Activated naive CD8-positive, alpha-beta T cell treated with anti-CD3 and anti-CD28 coated beads, Interleukin-2, amount 50 U/mL, for 16 hours (primary cell): ENCODE measurements around the gene RAI14.
"Not testable (repeated sequence)": the region's sequence is repeated elsewhere in the genome, so short reads cannot be mapped to it uniquely, and the experiment has no call there.

Source experiments
- DNase-seq: peaks from one replicate; pipeline ENCODE4 v3.0.0-alpha.2; 2020; ENCODE audit warnings: low read depth, low spot score

The RAI14 gene

DNA sequence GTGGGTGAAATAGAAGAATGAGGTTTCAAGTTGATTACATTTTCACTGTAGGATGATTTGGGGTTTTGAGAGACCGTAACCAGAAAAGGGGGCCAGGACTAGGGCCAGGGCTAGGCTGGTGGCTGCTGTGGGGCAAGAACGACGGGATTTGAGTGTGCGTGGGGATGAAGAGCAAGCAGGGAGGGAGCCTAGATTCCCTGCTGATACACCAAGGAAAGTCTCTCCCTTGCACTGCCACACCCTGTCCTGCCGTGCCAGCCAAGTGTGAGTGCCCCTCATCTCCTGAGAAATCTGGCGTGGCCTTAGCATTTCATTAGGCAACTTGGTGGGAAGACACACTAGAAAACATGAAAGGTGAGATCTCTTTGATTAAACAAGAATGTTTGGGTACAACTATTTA is 42.6 kb downstream of the RAI14 start:
- no peak for DNase-seq

DNA sequence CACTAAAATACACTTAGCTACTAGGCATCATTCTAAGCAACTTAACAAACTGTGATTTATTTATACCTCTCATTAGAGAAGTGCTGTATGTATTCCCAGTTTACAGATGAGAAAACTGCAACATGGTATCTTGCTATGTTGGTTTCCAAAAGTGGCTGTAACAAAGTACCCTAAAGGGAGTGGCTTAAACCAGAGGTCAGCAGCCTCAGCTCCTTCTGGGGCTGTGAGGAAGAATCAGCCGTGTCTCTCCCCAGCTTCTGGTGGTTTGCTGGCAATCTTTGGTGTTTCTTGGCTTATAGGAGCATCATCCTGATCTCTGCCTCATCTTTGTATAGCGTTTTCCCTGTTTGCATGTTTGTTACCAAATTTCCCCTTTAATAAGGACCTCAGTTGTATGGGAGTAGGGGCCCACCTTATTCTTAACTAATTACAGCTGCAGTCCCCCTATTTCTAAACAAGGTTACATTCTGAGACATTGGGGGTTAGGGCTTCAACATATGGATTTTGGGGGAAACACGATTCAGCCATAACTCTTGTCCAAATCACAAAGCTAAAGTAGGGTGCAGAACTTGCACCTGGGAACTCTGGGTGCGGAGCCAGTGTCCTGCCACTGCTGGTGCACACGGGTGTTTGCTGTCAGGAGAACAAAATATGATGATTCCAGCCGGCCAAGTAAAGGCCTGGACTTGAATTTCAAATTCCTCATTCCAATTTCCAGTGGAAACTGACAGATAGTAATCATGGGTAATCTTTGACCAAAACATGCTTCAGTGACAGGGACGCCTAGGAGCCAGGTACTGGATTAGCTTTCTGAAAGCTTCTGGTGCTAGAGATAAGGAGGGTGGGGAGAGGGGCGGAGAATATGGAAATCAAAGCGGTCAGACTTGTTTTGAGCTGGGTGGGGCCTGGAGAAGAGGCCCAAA is 43.3 kb downstream of the RAI14 start:
- no peak for DNase-seq

DNA sequence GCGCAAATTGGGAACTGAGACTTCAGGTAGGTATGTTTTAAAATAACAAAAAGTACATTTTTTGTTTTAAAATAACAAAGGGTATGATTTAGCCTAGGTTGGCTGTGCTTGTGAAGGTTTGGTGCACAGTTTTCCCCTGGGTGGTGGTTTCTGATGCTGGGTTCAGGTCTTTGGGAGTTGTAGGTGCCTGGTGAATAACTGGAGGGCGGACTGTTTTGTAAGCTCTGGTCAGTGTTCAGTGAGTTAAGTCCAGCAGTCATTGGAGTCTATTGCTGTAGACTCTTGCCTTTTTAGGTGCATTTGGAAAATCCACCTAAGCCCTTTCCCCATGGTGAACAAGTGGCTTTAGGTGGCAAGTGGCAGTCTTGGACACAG is 43.9 kb downstream of the RAI14 start:
- no peak for DNase-seq

DNA sequence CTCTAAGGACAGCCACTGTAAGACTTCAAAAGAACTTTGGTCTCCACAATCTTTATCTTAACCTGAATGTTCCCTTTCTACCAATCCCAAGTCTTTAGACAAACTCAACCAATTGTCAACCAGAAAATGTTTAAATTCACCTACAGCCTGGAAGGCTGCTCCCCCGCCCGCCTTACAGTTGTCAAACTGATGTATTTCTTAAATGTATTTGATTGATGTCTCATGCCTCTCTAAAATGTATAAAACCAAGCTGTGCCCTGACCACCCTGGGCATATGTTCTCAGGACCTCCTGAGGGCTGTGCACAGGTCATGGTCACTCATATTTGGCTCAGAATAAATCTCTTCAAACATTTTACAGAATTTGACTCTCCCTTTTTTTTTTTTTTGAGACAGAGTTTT is 45.3 kb downstream of the RAI14 start:
- DNase-seq, result not testable (repeated sequence)

DNA sequence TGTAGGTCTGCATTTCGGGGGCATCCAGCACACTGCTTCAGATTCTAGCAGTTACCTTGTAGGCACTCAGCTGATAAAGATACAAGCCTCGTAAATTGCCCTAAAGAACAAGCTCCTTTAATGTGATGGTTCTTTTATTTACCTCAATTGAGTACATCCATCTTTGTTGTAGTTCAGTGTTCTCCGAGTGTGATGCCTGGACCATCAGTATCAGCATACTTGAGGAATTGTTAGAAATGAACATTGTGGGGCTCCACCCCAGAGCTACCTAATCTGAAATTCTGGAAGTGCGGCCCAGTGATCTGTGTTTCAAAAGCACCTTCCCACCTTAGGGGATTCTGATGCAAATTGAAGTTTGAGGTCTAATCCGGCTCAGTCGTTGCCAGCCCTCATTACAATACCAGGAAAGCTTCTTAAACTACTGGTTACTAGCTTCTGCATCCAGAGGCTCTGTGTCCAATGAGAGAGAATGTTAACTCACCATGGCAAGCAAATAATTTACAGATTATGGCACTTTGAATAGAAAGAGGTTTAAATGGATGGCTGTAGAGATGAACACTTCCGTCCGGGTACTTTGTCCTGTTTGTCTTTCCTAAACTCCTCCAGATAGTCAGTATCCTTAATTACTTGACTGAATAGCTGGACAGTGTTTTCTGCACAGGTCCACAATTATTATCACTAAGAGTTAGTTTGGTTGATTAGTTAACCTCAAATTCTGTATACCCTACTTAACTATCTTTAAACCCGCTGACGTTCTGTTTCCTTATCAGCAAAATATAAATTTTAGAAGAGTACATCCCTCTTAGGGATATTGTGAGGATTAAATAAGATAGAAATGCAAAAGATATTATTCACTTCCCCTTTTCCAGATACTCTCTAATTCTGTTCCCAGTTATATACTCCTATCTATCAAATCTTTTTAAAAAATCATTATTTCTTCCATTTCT is 47.9 kb downstream of the RAI14 start:
- DNase-seq, result no peak

DNA sequence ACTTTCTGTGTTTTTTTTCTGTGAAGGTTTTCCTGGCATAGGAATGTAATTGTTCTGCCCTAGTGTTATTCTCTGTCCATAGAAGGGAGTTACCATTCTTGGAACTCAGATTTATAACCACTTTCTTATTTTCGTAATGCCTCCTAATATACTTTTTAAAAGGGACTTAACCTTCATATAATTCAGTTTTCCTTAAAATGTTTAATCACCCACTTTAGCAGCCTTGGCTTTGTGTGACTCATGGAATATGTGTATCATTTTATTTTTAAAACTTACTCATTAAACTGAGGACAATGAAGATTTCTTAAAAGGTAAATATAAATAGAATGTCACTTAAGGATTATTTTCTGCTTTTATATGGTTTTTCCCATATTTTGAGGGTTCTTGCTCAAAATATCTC is 50.0 kb downstream of the RAI14 start:
- DNase-seq, result no peak

DNA sequence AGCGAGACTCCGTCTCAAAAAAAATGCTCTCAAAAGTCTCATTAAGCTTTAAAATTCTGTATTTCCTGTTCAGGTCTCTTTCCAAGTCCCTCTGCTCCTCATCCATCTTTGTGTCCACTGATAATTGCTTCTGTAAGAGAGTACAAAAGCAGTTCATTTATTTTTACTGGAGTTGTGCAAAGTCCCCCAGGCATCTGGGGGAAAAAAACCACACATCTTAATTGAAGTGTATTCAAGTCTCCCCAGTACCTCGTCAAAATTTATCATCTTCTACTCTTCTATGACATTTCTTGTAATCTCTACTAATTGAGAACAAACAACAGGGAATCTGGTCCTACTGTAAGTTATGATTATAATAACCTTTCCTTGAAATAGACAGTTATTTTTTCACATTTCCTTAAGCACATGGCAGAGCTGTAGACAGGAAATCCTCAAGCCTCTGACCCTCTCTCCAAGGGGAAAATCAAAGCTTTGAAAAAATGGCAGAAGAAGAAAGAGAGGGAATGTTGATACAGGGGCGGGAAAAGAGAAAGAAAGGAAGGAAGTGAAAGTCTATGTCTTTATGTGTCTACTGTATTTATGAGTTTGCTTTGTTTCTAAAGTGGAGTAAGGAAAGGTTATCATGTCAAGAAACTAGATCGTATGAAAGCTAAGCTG is 51.5 kb downstream of the RAI14 start:
- DNase-seq, result no peak

DNA sequence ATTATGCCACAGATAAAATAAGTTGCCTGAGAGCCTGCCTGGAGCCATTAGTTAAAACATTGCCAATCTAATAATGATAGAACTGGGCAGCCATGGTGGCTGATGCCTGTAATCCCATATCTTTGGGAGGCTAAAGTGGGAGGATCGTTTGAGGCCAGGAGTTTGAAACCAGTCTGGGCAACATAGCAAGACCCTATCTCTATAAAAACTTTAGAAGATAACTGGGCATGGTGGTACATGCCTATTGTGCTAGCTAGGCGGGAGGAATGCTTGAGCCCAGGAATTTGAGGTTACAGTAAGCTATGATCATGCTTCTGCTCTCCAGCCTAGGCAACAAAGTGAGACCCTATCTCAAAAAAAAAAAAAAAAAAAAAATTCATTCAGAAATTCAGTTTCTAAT is 52.6 kb downstream of the RAI14 start:
- no peak for DNase-seq

DNA sequence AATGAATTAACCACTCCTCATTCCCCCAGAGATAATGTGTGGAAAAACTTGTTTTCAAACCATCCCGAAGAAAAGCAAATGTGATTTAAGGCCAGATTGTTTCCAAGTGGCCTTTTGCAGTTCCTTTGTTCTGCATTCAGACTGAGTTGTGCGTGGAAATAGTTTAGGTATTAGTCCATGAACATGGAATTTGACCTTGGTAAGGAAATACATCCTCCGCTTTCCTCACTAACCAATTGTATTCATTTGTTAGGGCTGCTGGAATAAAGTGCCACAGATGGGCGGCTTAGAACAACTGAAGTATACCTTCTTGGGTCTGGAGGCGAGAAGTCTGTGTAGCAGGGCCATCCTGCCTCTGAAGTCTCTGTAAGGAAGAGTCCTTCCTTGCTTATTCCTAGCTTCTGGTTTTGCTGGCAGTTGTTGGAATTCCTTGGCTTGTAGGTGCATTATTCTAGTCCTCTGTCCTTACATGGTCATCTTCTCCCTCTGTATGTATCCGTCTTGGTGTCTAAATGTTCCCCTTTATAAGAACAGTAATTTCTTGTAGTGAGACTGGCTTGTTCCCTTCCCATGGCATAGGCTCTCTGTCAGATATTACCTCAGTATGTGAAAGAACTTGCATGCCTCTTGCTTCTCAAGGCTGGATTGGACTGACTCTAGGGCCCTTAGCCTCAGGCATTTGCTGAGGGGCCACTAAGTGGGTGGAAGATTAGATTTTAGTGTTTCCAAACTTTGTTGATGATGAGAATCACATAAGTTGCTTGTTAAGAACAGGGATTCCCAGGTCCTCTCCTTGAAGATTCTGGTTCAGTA is 53.9 kb downstream of the RAI14 start:
- DNase-seq, result no peak

DNA sequence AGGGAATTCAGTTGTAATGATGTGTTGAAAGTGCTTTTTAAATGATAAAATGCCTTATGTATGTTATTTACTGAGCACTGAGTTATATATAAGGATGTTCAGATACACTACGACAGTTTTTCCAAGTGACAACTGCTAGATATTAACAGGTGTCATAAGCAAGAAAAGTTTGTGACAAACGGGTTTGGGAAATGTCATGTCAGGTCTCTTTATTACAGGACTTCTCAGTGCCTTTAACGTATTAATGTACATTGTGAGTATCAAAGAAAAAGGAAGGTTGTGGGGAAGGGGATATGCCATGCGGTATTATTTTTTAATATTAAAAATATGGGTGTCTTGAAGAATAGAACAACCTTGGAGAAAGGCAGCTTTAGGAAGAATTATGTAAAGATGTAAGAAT is 56.4 kb downstream of the RAI14 start:
- DNase-seq, result no peak

DNA sequence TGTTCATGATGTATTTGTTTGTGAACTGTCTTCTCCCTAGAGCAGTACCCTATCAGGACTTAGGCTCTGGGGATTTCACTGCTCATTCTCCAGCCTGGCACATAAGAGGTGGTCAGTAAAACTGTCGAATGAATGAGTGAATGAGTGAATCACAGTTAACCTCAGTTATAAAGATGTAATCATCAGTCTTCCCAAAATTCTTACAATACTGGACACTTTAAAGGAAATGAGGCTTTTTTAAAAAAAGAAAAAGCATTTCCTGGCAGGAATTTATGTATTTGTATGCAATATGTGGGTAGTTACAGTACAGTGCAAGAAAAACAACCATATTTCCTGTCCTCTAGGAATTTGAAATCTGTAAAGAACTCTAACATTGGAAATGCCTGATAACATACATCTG is 59.6 kb downstream of the RAI14 start:
- DNase-seq, result no peak

GRCh38 chr5:34716986-34717385 is 60.9 kb downstream of the RAI14 start:
- DNase-seq, result no peak

DNA sequence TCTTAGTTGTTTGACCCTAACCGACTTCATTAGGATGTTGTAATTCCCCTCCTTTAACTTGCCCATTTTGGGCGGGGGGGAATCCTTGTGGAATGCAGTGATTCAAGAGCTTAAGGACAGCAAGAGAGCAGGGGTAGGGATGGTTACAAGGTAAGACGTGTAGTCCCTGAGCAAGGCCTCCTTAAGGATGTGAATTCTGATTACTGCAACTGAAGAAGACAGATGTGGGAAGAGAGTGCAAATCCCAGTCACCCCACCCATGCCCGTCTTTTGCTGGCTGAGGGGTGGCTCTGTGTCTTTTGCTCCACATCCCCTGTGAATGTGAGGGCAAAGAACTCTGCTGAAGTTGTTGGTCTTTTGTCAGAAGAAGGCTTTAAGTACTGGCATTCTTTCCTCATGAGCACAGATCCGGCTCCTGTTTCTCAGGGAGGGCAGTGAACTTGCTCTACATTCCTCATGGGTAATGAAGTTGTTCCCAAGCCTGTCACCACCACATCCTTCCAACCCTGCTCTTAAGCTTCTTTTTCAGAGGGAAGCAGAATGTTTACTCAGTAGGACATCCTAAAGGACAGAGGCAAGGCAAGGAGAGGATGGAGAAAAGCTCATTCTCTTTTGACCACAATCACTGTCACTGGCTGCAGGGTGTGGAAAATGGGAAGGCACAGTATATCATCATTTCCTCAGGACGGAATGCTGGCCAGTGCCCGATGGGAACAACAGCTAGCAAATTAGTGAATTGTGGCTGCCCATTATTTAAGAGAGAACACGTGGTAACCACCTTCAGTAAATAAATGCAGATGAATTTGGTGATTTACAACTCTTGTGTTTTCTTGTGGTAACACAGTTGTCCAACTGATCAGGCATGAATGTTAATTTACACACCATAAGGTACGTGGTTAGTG is 61.5 kb downstream of the RAI14 start:
- DNase-seq, result no peak

DNA sequence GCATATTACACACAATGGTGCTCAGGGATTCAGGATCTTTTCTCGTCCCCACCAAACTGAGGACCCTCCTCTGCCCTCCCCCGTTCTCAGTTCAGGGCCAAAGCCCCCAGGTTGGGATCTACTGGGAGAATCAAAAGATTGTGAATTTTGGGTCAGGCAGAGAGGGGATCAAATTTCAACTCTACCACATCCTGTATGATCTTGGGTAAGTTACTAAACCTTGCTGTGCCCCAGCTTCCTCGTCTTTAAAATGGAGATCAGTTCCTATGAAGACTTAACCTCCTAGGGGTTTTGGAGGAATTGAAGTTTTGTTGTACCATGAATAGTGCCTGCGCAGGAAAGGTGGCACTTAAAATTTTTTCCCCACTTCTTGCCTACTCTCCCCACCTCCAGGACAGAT is 62.4 kb downstream of the RAI14 start:
- DNase-seq, result no peak

DNA sequence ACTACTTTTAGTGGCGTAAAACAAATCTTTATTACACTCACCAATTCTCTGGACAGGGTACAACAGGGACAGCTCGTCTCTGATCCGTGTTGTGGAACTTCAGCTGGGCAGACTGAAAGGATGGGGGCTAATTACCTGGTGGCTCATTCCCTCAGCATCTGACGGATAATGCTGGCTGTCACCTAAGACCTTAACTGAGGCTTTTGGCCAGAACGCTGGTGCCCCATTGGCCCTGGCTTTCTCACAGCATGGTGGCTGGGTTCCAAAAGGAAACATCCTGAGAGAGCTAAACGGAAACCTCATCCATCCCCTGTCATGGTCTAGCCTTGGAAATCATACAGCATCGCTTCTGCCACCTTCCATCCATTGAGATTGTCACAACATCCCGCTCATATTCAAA is 62.9 kb downstream of the RAI14 start:
- DNase-seq, result no peak

DNA sequence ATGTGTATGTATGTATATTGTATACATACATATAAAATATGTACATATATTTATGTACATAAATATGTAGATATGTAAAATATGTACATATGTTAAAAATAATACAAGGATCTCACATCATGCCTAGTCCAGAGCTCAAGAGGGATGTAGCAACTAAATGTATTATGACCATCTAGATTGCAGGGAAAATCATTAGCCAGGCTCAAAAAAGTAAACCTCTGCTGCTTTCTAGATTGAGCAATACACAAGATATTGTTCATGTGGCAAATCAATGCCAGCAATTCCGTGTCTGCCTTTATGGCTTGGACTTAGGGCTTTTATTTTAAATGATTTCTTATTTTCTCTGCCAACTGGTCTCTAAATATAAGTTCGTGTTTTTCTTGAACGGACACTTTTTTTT is 65.2 kb downstream of the RAI14 start:
- DNase-seq, result no peak

DNA sequence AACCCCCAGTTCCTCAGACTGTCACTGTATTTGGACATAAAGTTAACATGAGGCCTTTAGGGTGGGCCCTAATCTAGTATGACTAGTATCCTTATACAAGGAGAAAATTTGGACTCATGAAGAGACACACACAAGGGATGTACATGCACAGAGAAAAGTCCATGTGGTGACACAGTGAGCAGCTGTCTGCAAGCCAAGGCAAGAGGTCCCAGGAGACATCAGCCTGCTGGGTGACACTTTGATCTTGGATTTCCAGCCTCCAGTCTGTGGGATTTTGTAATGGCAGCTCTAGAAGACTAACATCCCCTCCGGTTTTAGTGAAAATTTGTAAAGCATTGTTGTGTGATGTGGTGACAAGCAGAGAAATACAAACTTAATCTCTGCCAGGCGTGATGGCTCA is 66.1 kb downstream of the RAI14 start:
- no peak for DNase-seq

- no peak for DNase-seq
Measured at GRCh38 chr5:34724741-34725140, 68.6 kb downstream of the RAI14 start.

DNA sequence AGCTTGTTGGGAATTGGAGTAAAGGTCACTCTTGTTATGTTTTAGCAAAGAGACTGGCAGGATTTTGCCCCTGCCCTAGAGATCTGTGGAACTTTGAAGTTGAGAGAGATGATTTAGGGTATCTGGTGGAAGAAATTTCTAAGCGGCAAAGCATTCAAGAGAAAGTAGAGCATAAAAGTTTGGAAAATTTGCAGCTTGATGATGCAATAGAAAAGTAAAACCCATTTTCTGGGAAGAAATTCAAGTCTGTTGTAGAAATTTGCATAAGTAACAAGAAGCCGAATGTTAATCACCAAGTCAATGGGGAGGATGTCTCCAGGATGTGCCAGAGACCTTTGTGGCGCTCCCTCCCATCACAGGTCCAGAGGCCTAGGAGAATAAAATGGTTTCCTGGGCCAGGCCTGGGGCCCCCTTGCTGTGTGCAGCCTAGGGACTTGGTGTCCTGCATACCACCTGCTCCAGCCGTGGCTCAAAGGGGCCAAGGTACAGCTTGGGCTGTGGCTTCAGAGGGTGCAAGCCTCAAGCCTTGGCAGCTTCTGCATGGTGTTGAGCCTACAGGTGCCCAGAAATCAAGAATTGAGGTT is 71.1 kb downstream of the RAI14 start:
- DNase-seq, result not testable (repeated sequence)

DNA sequence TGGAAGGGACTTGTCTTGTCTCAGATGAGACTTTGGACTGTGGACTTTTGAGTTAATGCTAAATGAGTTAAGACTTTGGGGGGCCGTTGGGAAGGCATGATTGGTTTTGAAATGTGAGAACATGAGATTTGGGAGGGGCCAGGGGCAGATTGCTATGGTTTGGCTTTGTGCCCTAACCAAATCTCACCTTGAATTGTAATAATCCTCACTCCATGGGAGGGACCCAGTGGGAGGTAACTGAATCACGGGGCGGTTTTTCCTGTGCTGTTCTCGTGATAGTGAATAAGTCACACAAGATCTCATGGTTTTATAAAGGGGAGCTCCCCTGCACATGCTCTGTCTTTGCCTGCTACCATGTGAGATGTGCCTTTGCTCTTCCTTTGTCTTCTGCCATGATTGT is 72.1 kb downstream of the RAI14 start:
- no peak for DNase-seq
